GM19455 (cell line): ENCODE results near the gene COX10.
"Not testable (repeated sequence)": the region's sequence is repeated elsewhere in the genome, so short reads cannot be mapped to it uniquely, and the experiment has no call there.

Experiments
- ATAC-seq: cut with Tn5 transposase; IDR thresholded peaks from one replicate; pipeline ENCODE4 v1.9.1; 2021; ENCODE audit not compliant: unreplicated experiment

COX10 gene

DNA sequence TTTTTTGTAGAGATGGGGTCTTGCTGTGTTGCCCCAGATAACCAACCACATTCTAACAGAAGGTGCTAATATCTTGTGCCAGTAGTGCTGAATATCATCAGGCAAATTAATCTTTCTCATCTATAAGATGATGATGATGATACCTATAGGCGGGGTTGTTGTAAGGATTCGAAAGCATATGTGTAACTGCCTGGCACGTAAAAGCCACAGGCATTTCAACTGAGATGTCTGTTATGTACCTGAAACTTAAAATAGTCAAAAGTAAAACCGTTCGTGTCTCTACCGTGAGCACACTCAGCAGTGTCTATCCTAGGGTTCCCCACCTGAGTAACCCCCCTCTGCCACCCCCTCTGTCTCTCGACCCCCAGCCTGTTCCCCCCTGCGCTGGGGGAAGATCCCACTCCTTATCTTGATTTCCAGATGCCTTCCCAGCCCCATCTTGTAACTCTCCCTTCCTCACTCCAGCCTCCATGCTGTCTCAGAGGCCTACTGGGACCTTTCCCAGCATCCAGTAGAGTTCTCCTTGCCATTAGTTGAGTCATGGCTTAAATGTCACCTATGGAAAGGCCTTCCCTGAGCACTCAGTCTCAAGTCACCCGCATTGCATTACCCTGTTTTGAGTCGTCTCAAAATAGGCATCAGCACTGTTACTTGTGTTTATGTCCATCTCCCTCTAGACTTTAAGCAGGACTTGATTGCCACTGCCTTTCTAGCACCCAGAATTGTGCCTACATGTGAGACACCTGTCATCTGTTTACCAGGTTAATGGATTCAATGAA is 133.3 kb downstream of the COX10 start:
- no peak for ATAC-seq

DNA sequence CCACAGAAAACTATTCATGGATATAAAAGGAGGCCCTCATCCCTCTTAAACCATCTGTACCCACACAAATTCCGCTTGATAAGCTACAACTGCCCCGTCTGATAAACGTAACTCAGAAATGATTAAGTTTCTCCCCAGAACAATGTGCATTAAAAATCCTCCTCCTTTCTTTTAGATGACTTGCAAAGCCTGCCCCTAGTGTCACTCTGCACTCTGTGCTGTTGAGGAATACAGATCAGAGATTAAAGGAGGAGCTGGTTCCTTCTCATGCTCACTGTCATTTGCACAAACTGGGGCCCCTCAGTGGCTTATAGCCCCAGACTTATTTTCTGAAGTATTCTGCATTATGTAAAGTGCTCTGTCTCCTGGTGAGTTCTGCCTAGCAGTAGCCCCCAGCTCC is 134.1 kb downstream of the COX10 start:
- ATAC-seq: no peak

GRCh38 chr17:14204084-14204483 is 134.8 kb downstream of the COX10 start:
- no peak for ATAC-seq

DNA sequence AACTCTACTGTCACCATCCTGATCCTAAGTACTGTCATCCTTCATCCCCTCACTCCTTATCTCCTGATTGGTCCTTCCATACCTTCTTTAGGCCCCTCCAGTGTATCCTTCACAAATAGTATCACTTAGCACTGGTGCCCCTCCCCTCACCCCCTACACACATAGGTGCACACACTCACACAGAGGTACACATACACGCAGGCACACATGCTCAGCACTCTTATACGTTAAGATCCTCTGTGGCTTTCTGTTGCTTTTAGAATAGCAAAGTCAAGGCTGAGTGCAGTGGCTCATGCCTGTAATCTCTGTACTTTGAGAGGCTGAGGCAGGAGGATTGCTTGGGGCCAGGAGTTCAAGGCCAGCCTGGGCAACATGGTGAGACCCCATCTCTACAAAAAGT is 135.2 kb downstream of the COX10 start:
- ATAC-seq: no peak

GRCh38 chr17:14205380-14205779 is 136.1 kb downstream of the COX10 start:
- no peak for ATAC-seq

- no peak for ATAC-seq
Observed at GRCh38 chr17:14205992-14206461, 136.7 kb downstream of the COX10 start.

DNA sequence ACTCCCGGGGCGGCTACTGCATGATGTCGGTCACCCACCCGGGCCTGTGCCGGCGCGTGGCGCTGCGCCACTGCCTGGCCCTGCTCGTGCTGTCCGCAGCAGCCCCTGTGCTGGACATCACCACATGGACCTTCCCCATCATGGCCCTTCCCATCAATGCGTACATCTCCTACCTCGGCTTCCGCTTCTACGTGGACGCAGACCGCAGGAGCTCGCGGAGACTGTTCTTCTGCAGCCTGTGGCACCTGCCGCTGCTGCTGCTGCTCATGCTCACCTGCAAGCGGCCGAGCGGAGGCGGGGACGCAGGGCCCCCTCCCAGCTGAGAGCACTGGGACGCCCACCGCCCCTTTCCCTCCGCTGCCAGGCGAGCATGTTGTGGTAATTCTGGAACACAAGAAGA is 137.6 kb downstream of the COX10 start:
- no peak for ATAC-seq

DNA sequence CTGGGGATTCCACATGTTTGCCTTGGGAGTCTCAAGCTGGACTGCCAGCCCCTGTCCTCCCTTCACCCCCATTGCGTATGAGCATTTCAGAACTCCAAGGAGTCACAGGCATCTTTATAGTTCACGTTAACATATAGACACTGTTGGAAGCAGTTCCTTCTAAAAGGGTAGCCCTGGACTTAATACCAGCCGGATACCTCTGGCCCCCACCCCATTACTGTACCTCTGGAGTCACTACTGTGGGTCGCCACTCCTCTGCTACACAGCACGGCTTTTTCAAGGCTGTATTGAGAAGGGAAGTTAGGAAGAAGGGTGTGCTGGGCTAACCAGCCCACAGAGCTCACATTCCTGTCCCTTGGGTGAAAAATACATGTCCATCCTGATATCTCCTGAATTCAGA is 138.5 kb downstream of the COX10 start:
- no peak for ATAC-seq

GRCh38 chr17:14209215-14209614 is 139.9 kb downstream of the COX10 start:
- ATAC-seq: no peak

- no peak for ATAC-seq
Observed at GRCh38 chr17:14211246-14211645, 141.9 kb downstream of the COX10 start.

GRCh38 chr17:14211801-14212200 is 142.5 kb downstream of the COX10 start:
- ATAC-seq: no peak

DNA sequence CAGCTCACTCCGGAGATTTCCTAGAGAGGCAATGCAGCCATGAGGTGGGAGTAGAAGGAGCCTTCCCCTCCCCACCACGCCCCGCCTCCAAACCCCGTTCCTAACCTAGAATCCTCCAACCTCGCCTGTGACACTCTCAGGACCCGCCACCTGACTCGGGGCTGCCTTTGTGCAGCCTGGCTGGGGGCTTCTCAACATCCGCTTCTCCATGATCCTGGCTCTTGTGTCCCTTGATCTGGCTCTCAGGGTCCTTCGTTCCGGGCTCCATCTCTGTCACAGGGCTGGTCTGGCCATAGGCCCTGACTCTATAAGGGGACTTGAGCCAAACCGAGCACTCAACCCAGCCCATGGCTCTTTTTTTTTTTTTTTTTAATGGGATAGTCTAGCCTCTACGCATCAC is 143.1 kb downstream of the COX10 start:
- ATAC-seq: no peak

DNA sequence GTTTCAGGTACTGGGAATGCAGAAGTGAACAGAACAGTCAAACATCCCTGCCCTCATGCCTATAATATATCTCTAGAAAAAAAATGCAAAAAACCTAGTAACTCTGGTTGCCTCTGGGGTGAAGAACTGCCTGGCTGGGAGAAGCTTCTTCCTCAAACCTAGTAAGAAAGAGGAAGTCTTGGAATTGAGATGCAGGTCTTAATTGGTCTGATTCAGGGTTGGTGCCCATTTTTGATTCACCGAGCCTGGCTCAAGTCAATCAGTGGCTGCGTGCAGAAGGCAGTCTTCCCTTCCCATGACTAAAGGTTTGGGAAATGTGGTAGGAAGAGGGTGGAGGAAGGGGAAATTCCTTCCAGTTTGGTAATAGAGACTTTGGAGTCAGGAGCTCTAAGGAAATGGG is 145.0 kb downstream of the COX10 start:
- no peak for ATAC-seq

GRCh38 chr17:14222611-14223010 is 153.3 kb downstream of the COX10 start:
- no peak for ATAC-seq

- ATAC-seq: no peak
Observed at GRCh38 chr17:14225254-14225980, 156.1 kb downstream of the COX10 start.

- no peak for ATAC-seq
Observed at GRCh38 chr17:14227052-14227451, 157.7 kb downstream of the COX10 start.

DNA sequence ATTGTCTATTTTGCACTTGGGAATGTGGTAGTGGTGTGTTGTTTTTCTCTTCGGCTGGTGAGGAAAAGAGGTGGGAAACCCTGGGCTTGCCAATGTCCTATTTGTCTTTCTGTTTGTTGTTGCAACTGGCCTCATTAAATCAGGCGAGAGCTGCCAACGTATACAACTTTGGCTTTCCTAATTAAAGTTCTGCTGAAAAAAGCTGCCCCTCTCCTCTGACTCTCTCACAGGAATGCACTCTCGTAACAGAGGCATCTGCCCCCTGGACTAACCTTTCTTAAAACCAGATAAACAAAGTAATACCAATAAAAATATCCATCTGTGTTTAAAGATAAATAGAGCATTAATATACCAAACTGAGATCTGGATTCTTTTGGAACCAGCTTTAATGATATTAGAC is 159.6 kb downstream of the COX10 start:
- ATAC-seq: no peak

GRCh38 chr17:14231187-14231586 is 161.9 kb downstream of the COX10 start:
- ATAC-seq: not testable (repeated sequence)

- ATAC-seq: not testable (repeated sequence)
Observed at GRCh38 chr17:14235047-14235446, 165.7 kb downstream of the COX10 start.

DNA sequence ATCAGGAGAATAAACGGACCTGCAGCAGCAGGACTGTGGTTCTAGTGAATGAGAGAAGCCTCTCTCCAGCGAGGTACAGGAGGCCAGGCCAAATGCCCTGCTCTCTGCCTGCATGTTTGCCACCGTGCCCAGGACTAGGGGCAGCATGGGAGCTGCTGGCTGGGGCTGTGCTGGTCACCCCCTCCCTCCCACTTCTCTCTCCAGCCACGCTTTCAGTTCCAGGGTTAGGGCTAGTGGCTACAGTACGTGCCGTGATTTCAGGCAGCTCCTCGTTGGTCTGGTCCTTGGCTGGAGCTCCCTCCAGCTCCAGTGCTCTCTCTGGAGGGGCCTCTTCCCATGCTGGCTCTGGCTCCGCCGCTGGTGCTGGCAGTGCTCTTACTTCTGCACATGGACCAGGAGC is 166.7 kb downstream of the COX10 start:
- not testable (repeated sequence) for ATAC-seq

DNA sequence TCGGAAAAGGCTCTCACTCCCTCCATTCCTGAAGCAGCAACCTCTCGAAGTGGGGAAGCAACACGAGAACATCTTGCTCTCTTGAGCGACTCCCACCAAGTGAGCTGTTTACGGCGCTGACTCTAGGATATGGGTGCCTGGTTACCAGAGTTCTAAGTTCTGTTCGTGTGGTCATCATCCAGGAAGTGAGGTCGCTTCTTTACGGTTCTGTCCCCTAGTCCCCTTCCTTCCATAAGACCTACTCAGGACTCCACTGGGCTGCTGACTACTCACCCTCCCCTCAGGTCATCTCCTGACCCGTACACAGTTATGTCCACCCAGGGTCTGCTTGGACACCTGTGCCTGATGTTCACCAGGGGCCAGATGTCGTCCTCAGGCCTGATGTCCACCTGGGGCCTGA is 167.5 kb downstream of the COX10 start, which contains the start of gene CDRT15:
TSS of gene CDRT15 (minus strand) at position 101 of the 400 bp plus-strand sequence. CDS start at position 72, 29 bp downstream.
- not testable (repeated sequence) for ATAC-seq

DNA sequence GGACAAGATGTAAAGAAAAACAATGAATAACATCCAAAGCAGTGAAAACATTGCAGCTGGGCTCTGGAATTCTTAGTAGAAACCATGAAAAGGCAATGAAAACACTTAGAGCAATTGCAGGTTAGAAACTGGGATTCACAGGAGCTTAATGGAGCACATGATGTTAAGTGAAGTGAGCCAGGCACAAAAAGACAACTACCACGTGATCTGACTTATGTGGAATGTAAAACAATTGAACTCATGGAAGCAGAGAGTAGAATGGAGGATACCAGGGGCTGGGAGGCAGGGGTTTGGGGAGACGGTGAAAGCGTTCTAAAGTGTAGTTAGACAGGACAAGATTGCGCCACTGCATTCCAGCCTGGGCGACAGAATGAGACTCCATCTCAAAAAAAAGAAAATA is 170.0 kb downstream of the COX10 start:
- ATAC-seq: not testable (repeated sequence)
